SK-N-SH (cell line): ENCODE data around the gene TMEM163. TPM values are rescaled to one million over a fixed set of nuclear protein-coding genes. Genes with fewer than 3 reads are reported as not detected.

Experiments
- CTCF ChIA-PET: fragments of 300-600, 350-600 bp; formaldehyde crosslinking; extraction: SDS; loops from one replicate; lab custom pipeline; 2021; lab: Yijun Ruan, JAX
- POLR2A ChIA-PET: fragments of 350-600 bp; sonication (Branson Sonifier 250); formaldehyde crosslinking; extraction: SDS; loops from one replicate; lab custom pipeline; 2020; ENCODE audit warnings: antibody characterized with exemption, inconsistent platforms; lab: Yijun Ruan, JAX
- DNase-seq: peaks from one replicate; pipeline ENCODE4 v3.0.0; 2012
- H2AFZ ChIP-seq: fragments of 200-600 bp; sonication (generic); 2 replicates; pipeline ENCODE4 v1.8.1; 2016; ENCODE audit warnings: antibody characterized with exemption, mild to moderate bottlenecking, low read depth
- H3F3A ChIP-seq: fragments of 200-600 bp; sonication (generic); replicated peaks from 2 replicates; pipeline ENCODE3; 2016; ENCODE audit warnings: antibody characterized with exemption, mild to moderate bottlenecking; ENCODE audit not compliant: insufficient read depth
- H3K27ac ChIP-seq, 2 experiments: fragments of 200-500 bp in 1 of 2; fragments of 200-600 bp in 1 of 2; sonication (Bioruptor generic) in 1 of 2; sonication (generic), shearing (Covaris generic) in 1 of 2; 2 replicates each; pipeline versions ENCODE4 v1.5.1 to v1.6.1; 2014 to 2016; ENCODE audit warnings: low read depth in 2 of 2, inconsistent platforms in 1 of 2, low read length in 1 of 2, mild to moderate bottlenecking in 1 of 2, mixed read lengths in 1 of 2
- H3K27me3 ChIP-seq: fragments of 200-600 bp; sonication (generic), shearing (Covaris generic); 2 replicates; pipeline ENCODE4 v1.6.1; 2016; ENCODE audit warnings: mixed run types; ENCODE audit not compliant: insufficient read depth
- H3K36me3 ChIP-seq, 2 experiments: fragments of 200-500 bp in 1 of 2; fragments of 200-600 bp in 1 of 2; sonication (Bioruptor generic) in 1 of 2; sonication (generic) in 1 of 2; replicated peaks in 1 of 2; 2 replicates each; pipeline versions ENCODE3 to v1.5.1; 2014 to 2016; ENCODE audit warnings: low read length in 1 of 2, mild to moderate bottlenecking in 1 of 2; ENCODE audit not compliant: insufficient read depth in 2 of 2, control insufficient read depth in 1 of 2
- H3K4me1 ChIP-seq, 2 experiments: fragments of 200-500 bp in 1 of 2; fragments of 200-600 bp in 1 of 2; sonication (Bioruptor generic) in 1 of 2; sonication (generic), shearing (Covaris generic) in 1 of 2; 2 replicates each; pipeline versions ENCODE4 v1.5.1 to v1.6.1; 2014 to 2016; ENCODE audit warnings: low read depth in 1 of 2, low read length in 1 of 2, mixed run types in 1 of 2; ENCODE audit not compliant: insufficient read depth in 2 of 2, control insufficient read depth in 1 of 2
- H3K4me2 ChIP-seq: fragments of 200-600 bp; sonication (generic), shearing (Covaris generic); 2 replicates; pipeline ENCODE4 v1.6.1; 2017; ENCODE audit warnings: mixed run types
- H3K4me3 ChIP-seq, 2 experiments: fragments of 200-500 bp in 1 of 2; fragments of 200-600 bp in 1 of 2; sonication (Bioruptor generic) in 1 of 2; sonication (generic), shearing (Covaris generic) in 1 of 2; 2 replicates each; pipeline versions ENCODE4 v1.5.1 to v1.8.1; 2014 to 2016; ENCODE audit warnings: low read depth in 2 of 2, inconsistent platforms in 1 of 2, low read length in 1 of 2, mild to moderate bottlenecking in 1 of 2, mixed read lengths in 1 of 2, moderate library complexity in 1 of 2
- H3K79me2 ChIP-seq: fragments of 200-600 bp; sonication (generic); 2 replicates; pipeline ENCODE4 v1.8.1; 2017; ENCODE audit warnings: mild to moderate bottlenecking; ENCODE audit not compliant: insufficient read depth
- H3K9ac ChIP-seq: fragments of 200-600 bp; sonication (generic); 2 replicates; pipeline ENCODE4 v1.6.1; 2017; ENCODE audit warnings: mixed run types
- H3K9me2 ChIP-seq: fragments of 200-600 bp; sonication (generic); 2 replicates; pipeline ENCODE4 v1.6.1; 2017; ENCODE audit warnings: mixed run types
- H3K9me3 ChIP-seq: fragments of 200-600 bp; sonication (generic); 2 replicates; pipeline ENCODE4 v1.6.1; 2017; ENCODE audit warnings: mixed run types, mild to moderate bottlenecking, moderate library complexity
- H4K20me1 ChIP-seq: fragments of 200-600 bp; sonication (generic); 2 replicates; pipeline ENCODE4 v1.6.1; 2017; ENCODE audit warnings: mild to moderate bottlenecking, mixed run types; ENCODE audit not compliant: insufficient read depth
- ELF1 ChIP-seq: IDR thresholded peaks from 2 replicates; pipeline ENCODE4 v1.4.0; 2012
- FOSL2 ChIP-seq: IDR thresholded peaks from 2 replicates; pipeline ENCODE4 v1.4.0; 2012; ENCODE audit warnings: low read depth, mild to moderate bottlenecking, moderate library complexity, borderline replicate concordance
- FOXM1 ChIP-seq: IDR thresholded peaks from 2 replicates; pipeline ENCODE4 v1.4.0; 2012; ENCODE audit warnings: low read depth, mild to moderate bottlenecking
- GABPA ChIP-seq: IDR thresholded peaks from 2 replicates; pipeline ENCODE4 v1.4.0; 2012; ENCODE audit warnings: low read depth, mild to moderate bottlenecking
- POLR2AphosphoS5 ChIP-seq: IDR thresholded peaks from 2 replicates; pipeline ENCODE4 v1.6.1; 2012; ENCODE audit warnings: low read depth, low read length
- RAD21 ChIP-seq: IDR thresholded peaks from 2 replicates; pipeline ENCODE4 v1.6.1; 2012; ENCODE audit warnings: mild to moderate bottlenecking, low read length
- RCOR1 ChIP-seq: fragments of 150-350 bp; IDR thresholded peaks from 2 replicates; pipeline ENCODE4 v1.6.1; 2017; ENCODE audit warnings: antibody characterized with exemption, low read length
- RFX5 ChIP-seq: IDR thresholded peaks from 2 replicates; pipeline ENCODE4 v1.6.1; 2012; ENCODE audit warnings: mild to moderate bottlenecking, improper control_type of control experiment, low read length
- RXRA ChIP-seq: IDR thresholded peaks from 2 replicates; pipeline ENCODE4 v1.4.0; 2012; ENCODE audit warnings: low read depth, mild to moderate bottlenecking, borderline replicate concordance
- SIN3A ChIP-seq: IDR thresholded peaks from 2 replicates; pipeline ENCODE4 v1.6.1; 2012; ENCODE audit warnings: low read depth, mild to moderate bottlenecking, low read length, moderate library complexity, borderline replicate concordance
- SMC3 ChIP-seq: IDR thresholded peaks from 2 replicates; pipeline ENCODE4 v1.6.1; 2012; ENCODE audit warnings: low read depth, low read length, improper control_type of control experiment
- TCF12 ChIP-seq: IDR thresholded peaks from 2 replicates; pipeline ENCODE4 v1.4.0; 2012
- TEAD4 ChIP-seq: IDR thresholded peaks from 2 replicates; pipeline ENCODE4 v1.4.0; 2012; ENCODE audit warnings: mild to moderate bottlenecking, borderline replicate concordance; ENCODE audit not compliant: insufficient read depth
- WGBS: methylation state at CpG from one replicate; pipeline ENCODE4 v1.1.6; 2017; ENCODE audit warnings: low lambda C conversion rate; 5-methylcytosine and 5-hydroxymethylcytosine counted together
- polyA plus RNA-seq, 3 experiments: library from polyadenylated mRNA; depleted of rRNA; stranded (reverse); fragments of >200 nt; gene quantifications; 2 replicates each; pipeline ENCODE4 v1.2.3, GENCODE V29; 2012
- TF ChIP-seq, protein P1 (sequence below): IDR thresholded peaks from 2 replicates; pipeline ENCODE4 v1.6.1; 2012; ENCODE audit warnings: mild to moderate bottlenecking, low read depth, low read length, moderate library complexity
- TF ChIP-seq, protein P2 (sequence below): IDR thresholded peaks from 2 replicates; pipeline ENCODE4 v1.4.0; 2012; ENCODE audit warnings: low read depth, borderline replicate concordance
- TF ChIP-seq, protein P3 (sequence below): IDR thresholded peaks from 2 replicates; pipeline ENCODE4; 2012
- TF ChIP-seq, protein P4 (sequence below): IDR thresholded peaks from 2 replicates; pipeline ENCODE4 v1.4.0; 2012; ENCODE audit warnings: low read depth, borderline replicate concordance
- TF ChIP-seq, protein P5 (sequence below): fragments of 200-600 bp; sonication (generic); IDR thresholded peaks from 2 replicates; pipeline ENCODE4 v1.6.1; 2017; ENCODE audit warnings: antibody characterized with exemption, mild to moderate bottlenecking, moderate library complexity
- TF ChIP-seq, protein P6 (sequence below): fragments of 150-350 bp; IDR thresholded peaks from 2 replicates; pipeline ENCODE4 v1.6.1; 2016; ENCODE audit warnings: mild to moderate bottlenecking, low read depth, low read length
- TF ChIP-seq, protein P7 (sequence below): IDR thresholded peaks from 2 replicates; pipeline ENCODE4 v1.4.0; 2012; ENCODE audit warnings: low read depth

The TMEM163 gene
- polyA plus RNA-seq, 1 of the 3 experiments (the other 2 are of a cell fraction) = not detected

DNA sequence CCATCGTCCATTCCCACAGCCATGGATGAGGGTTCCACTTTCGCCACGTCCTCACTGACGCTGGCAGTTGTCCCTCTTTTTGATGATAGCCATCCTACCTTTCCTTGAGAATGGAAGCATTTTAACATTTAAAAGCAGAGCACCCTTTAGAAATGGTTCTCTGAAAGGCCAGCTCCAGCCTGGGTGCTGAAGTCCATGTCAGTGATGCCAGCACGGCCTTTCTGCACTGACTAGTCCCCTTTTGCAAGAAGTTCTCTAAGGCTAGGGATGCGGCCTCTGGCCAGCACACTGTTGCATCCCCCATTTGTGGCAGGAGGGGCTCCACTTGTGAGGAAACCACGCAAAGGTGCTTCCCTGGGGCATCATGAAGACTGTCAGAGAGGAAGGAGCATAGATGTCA is 261.4 kb downstream of the TMEM163 start:
- ChIA-PET POLR2A (no interaction called here), CTCF (no interaction called here)
- Histone ChIP-seq H3K79me2 (no peaks in the 10 kb centered on the region), H3K4me1 (peaks cover 0 to 14% of the 10 kb centered on the region in 2 experiments; a peak in 1 of 4 replicates), H3K9me2 (no peaks in the 10 kb centered on the region), H4K20me1 (no peaks in the 10 kb centered on the region), H3K9ac (no peak overlapping the region), H3K9me3 (no peaks in the 10 kb centered on the region), H2AFZ (no peak overlapping the region), H3K4me3 (no peak overlapping the region), H3F3A (no peaks in the 10 kb centered on the region), H3K27me3 (no peaks in the 10 kb centered on the region), H3K27ac (no peak overlapping the region; a peak in 1 of 4 replicates), H3K4me2 (no peak overlapping the region), H3K36me3 (peaks cover 0 to 4% of the 10 kb centered on the region in 2 experiments)
- TF ChIP-seq GABPA (no peak), SIN3A (no peak), FOSL2 (no peak), ELF1 (no peak), RFX5 (no peak), TCF12 (no peak), TEAD4 (no peak), RAD21 (no peak), RXRA (no peak), POLR2AphosphoS5 (no peak), RCOR1 (no peak), FOXM1 (no peak), SMC3 (no peak)
- TF ChIP-seq, protein P1, sequence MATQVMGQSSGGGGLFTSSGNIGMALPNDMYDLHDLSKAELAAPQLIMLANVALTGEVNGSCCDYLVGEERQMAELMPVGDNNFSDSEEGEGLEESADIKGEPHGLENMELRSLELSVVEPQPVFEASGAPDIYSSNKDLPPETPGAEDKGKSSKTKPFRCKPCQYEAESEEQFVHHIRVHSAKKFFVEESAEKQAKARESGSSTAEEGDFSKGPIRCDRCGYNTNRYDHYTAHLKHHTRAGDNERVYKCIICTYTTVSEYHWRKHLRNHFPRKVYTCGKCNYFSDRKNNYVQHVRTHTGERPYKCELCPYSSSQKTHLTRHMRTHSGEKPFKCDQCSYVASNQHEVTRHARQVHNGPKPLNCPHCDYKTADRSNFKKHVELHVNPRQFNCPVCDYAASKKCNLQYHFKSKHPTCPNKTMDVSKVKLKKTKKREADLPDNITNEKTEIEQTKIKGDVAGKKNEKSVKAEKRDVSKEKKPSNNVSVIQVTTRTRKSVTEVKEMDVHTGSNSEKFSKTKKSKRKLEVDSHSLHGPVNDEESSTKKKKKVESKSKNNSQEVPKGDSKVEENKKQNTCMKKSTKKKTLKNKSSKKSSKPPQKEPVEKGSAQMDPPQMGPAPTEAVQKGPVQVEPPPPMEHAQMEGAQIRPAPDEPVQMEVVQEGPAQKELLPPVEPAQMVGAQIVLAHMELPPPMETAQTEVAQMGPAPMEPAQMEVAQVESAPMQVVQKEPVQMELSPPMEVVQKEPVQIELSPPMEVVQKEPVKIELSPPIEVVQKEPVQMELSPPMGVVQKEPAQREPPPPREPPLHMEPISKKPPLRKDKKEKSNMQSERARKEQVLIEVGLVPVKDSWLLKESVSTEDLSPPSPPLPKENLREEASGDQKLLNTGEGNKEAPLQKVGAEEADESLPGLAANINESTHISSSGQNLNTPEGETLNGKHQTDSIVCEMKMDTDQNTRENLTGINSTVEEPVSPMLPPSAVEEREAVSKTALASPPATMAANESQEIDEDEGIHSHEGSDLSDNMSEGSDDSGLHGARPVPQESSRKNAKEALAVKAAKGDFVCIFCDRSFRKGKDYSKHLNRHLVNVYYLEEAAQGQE = no peak
- TF ChIP-seq, protein P2, sequence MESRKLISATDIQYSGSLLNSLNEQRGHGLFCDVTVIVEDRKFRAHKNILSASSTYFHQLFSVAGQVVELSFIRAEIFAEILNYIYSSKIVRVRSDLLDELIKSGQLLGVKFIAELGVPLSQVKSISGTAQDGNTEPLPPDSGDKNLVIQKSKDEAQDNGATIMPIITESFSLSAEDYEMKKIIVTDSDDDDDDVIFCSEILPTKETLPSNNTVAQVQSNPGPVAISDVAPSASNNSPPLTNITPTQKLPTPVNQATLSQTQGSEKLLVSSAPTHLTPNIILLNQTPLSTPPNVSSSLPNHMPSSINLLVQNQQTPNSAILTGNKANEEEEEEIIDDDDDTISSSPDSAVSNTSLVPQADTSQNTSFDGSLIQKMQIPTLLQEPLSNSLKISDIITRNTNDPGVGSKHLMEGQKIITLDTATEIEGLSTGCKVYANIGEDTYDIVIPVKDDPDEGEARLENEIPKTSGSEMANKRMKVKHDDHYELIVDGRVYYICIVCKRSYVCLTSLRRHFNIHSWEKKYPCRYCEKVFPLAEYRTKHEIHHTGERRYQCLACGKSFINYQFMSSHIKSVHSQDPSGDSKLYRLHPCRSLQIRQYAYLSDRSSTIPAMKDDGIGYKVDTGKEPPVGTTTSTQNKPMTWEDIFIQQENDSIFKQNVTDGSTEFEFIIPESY = no peak
- TF ChIP-seq, protein P3, sequence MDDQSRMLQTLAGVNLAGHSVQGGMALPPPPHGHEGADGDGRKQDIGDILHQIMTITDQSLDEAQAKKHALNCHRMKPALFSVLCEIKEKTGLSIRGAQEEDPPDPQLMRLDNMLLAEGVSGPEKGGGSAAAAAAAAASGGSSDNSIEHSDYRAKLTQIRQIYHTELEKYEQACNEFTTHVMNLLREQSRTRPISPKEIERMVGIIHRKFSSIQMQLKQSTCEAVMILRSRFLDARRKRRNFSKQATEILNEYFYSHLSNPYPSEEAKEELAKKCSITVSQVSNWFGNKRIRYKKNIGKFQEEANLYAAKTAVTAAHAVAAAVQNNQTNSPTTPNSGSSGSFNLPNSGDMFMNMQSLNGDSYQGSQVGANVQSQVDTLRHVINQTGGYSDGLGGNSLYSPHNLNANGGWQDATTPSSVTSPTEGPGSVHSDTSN = no peak
- TF ChIP-seq, protein P4, sequence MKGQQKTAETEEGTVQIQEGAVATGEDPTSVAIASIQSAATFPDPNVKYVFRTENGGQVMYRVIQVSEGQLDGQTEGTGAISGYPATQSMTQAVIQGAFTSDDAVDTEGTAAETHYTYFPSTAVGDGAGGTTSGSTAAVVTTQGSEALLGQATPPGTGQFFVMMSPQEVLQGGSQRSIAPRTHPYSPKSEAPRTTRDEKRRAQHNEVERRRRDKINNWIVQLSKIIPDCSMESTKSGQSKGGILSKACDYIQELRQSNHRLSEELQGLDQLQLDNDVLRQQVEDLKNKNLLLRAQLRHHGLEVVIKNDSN = no peak
- TF ChIP-seq, protein P5, sequence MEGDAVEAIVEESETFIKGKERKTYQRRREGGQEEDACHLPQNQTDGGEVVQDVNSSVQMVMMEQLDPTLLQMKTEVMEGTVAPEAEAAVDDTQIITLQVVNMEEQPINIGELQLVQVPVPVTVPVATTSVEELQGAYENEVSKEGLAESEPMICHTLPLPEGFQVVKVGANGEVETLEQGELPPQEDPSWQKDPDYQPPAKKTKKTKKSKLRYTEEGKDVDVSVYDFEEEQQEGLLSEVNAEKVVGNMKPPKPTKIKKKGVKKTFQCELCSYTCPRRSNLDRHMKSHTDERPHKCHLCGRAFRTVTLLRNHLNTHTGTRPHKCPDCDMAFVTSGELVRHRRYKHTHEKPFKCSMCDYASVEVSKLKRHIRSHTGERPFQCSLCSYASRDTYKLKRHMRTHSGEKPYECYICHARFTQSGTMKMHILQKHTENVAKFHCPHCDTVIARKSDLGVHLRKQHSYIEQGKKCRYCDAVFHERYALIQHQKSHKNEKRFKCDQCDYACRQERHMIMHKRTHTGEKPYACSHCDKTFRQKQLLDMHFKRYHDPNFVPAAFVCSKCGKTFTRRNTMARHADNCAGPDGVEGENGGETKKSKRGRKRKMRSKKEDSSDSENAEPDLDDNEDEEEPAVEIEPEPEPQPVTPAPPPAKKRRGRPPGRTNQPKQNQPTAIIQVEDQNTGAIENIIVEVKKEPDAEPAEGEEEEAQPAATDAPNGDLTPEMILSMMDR = no peak
- TF ChIP-seq, protein P6, sequence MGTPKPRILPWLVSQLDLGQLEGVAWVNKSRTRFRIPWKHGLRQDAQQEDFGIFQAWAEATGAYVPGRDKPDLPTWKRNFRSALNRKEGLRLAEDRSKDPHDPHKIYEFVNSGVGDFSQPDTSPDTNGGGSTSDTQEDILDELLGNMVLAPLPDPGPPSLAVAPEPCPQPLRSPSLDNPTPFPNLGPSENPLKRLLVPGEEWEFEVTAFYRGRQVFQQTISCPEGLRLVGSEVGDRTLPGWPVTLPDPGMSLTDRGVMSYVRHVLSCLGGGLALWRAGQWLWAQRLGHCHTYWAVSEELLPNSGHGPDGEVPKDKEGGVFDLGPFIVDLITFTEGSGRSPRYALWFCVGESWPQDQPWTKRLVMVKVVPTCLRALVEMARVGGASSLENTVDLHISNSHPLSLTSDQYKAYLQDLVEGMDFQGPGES = no peak
- TF ChIP-seq, protein P7, sequence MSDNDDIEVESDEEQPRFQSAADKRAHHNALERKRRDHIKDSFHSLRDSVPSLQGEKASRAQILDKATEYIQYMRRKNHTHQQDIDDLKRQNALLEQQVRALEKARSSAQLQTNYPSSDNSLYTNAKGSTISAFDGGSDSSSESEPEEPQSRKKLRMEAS = no peak
- WGBS = 85% methylated on average over 7 of the region's 7 CpGs
- no peak for DNase-seq
